ENCODE measurements around the gene CRIM1. TPM values are rescaled to one million over a fixed set of nuclear protein-coding genes. Genes with fewer than 3 reads are reported as not detected.

The CRIM1 gene
- total RNA-seq, 4 donors from 2014 or later, result 16.4 to 107 (median 29.9) TPM

DNA sequence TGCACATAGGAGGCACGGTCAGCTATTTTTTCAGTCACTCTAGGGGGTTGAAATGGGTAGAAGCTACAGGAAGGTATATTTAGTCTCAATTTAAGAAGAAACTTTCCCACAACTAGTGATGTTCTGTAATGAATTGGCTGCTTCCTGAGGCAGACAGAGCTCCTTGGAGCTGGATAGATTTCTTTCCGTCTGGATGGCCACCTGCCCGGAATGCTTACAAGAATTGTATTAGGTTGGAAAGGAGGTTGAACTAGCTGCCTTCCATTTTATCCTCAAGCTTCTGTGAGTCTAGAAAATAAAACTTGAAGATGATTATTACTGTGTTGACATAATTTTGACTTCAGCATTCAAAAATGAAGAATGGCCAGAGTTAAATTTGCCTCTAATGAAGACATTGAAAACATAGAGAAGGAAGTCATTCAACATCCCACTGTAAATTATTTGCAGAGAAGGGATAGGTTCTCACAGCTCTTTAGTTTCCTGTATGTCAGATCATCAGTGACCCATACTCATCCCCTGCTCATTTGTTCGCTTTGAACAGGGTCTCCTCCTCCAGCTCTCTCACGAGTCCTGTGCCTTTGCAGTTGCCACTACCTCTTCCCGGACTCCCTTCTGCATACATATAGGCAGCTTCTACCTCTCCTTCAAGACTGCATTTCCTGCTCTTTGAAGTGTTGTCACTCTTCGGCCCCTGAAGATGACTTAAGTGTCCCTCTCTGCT is 88.8 kb downstream of the CRIM1 start:
- peaks cover 0 to 61% (median 0%) of the 10 kb centered on the region in 3 donors for H3K36me3 ChIP-seq
- no peaks in the 10 kb centered on the region for H3K9me3 ChIP-seq
- H3K4me1 ChIP-seq, result peaks cover 0 to 53% (median 0%) of the 10 kb centered on the region in 3 donors
- no peak overlapping the region for H3K4me3 ChIP-seq
- peak overlapping the region in 2 of 4 donors; percentile 4 to 25 for H3K27ac ChIP-seq
- DNase-seq, result no peak
- intact Hi-C loops (cut with DNase I), result no loop called here
- TF ChIP-seq, protein P1, sequence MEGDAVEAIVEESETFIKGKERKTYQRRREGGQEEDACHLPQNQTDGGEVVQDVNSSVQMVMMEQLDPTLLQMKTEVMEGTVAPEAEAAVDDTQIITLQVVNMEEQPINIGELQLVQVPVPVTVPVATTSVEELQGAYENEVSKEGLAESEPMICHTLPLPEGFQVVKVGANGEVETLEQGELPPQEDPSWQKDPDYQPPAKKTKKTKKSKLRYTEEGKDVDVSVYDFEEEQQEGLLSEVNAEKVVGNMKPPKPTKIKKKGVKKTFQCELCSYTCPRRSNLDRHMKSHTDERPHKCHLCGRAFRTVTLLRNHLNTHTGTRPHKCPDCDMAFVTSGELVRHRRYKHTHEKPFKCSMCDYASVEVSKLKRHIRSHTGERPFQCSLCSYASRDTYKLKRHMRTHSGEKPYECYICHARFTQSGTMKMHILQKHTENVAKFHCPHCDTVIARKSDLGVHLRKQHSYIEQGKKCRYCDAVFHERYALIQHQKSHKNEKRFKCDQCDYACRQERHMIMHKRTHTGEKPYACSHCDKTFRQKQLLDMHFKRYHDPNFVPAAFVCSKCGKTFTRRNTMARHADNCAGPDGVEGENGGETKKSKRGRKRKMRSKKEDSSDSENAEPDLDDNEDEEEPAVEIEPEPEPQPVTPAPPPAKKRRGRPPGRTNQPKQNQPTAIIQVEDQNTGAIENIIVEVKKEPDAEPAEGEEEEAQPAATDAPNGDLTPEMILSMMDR (IDR thresholded peaks at IDR 0.05), result no peak
- no peaks in the 10 kb centered on the region for H3K27me3 ChIP-seq
- 79 to 86% methylated on average over 7 of the region's 7 CpGs for WGBS, 2 donors

DNA sequence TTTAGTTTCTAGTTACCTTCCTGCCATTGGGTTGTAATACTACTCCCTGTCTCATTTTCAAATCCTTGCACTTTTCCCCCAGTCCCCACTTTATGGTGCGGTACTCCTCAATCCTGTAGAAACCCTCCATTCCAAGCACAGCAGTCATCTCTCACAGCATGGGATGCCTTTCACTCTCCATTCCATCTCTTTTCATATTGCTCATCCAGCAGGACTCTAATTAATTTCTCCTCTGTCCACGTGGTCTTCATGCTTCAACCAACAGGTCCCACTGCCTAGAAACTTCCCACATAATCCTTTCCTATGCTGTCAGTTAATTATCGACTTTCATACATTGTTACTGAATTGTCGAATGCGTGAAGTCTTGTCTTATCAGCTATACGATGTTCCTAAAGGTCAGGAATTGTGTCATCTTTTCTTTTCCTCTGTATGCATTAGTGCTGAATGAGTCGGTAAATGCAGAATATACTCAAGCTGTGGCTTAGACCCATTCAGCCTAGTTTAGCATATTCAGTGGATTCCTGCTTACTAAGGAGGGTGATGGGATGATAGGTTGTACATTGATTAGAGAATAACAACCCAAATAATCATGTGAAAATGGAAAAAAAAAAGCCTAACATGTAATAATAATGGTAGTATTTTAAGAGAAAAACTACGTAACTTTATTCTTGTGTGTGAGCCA is 89.7 kb downstream of the CRIM1 start:
- Histone ChIP-seq H3K9me3 (no peaks in the 10 kb centered on the region), H3K27me3 (no peaks in the 10 kb centered on the region), H3K36me3 (peaks cover 0 to 63% (median 0%) of the 10 kb centered on the region in 3 donors), H3K4me3 (no peak overlapping the region), H3K27ac (peak overlapping the region in 1 of 4 donors; percentile 19), H3K4me1 (peaks cover 0 to 62% (median 3%) of the 10 kb centered on the region in 3 donors)
- DNase-seq, result no peak
- TF ChIP-seq POLR2A (IDR thresholded peaks at IDR 0.05), result no peak
- TF ChIP-seq, protein P1 (IDR thresholded peaks at IDR 0.05), result no peak
- intact Hi-C loops (cut with DNase I), result no loop called here
- WGBS, 2 donors, result 88 to 93% methylated on average over 8 of the region's 8 CpGs

DNA sequence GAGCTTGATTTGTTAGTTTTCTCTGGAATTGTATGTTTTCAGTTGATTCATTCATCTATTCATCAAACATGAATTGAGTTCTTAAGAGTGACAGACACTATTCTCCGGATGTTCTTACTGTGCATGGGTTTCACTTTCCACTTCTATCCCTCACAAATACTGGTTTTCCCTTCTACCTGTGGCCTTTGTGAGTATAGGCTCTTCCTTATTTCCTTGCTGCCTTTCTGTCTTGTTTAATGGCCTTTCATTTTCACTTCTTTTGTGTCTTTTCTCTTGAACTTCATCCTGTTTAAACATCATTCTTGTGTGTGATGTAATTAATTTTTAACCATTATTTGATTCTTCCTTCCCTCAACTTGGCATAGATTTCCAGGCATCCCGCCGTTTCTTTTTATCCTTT is 90.7 kb downstream of the CRIM1 start:
- Histone ChIP-seq H3K4me3 (no peak overlapping the region), H3K27me3 (no peaks in the 10 kb centered on the region), H3K36me3 (peaks cover 0 to 60% (median 0%) of the 10 kb centered on the region in 3 donors), H3K4me1 (peaks cover 0 to 62% (median 10%) of the 10 kb centered on the region in 3 donors), H3K27ac (peak overlapping the region in 2 of 4 donors; percentile 19 to 22), H3K9me3 (no peaks in the 10 kb centered on the region)
- DNase-seq, result no peak
- intact Hi-C loops (cut with DNase I), result no loop called here
- TF ChIP-seq, protein P1 (IDR thresholded peaks at IDR 0.05), result no peak
- TF ChIP-seq POLR2A (IDR thresholded peaks at IDR 0.05), result no peak
- 35 to 57% methylated on average over 3 of the region's 3 CpGs for WGBS, 2 donors

DNA sequence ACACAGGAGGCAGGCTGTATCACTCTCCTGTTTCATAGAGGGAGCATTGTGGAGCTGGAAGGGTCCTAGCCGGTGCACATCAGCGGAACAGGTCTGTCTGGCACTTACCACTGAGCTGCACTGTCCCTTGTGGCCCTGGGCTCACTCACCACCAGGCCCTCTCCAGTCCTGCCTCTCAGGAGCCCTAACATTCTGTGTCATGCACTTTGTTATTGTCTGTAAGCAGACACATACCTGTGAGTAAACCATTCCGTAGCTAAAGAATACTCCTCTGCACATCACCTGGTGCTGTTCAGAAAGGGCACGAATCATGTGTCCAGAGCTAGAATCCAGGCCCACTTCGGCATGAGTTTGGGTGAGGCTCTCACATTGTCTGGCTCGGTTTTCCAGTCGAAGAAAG is 93.6 kb downstream of the CRIM1 start:
- H3K9me3 ChIP-seq, result no peaks in the 10 kb centered on the region
- TF ChIP-seq, protein P1 (IDR thresholded peaks at IDR 0.05), result no peak
- TF ChIP-seq POLR2A (IDR thresholded peaks at IDR 0.05), result no peak
- no peak overlapping the region for H3K4me3 ChIP-seq
- peak overlapping the region in 3 of 4 donors; percentile 65 to 76 (median 70) for H3K27ac ChIP-seq
- H3K36me3 ChIP-seq, result peaks cover 0 to 40% (median 0%) of the 10 kb centered on the region in 3 donors
- intact Hi-C loops (cut with DNase I), result no loop called here
- H3K27me3 ChIP-seq, result no peaks in the 10 kb centered on the region
- H3K4me1 ChIP-seq, result peaks cover 0 to 63% (median 12%) of the 10 kb centered on the region in 3 donors
- DNase-seq, result no peak
- 80 to 93% methylated on average over 5 to 7 of the region's 7 CpGs for WGBS, 2 donors

DNA sequence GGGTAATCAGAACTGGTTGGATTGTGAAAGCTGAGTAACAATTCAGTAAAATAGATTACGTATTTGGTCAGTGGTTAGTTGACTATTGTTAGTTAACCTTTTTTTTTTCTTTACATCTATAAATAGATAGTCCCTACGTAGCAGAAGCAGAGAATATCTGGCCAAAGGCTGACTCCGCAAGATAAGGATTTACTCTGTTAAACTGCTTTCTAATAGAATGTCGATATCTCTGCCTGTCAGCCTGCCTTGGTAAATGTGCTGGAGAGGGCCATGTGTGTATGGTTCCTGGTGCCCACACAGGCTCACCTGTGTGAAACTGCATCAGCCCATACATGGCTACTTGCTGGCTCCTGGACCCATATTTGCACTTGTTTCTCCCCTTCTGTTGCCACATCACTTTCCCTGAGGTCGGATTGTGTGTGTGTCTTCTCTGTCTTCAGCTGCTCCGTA is 94.4 kb downstream of the CRIM1 start:
- H3K27ac ChIP-seq, result peak overlapping the region in 3 of 4 donors; percentile 70 to 78 (median 76)
- no peaks in the 10 kb centered on the region for H3K27me3 ChIP-seq
- H3K4me3 ChIP-seq, result no peak overlapping the region
- peaks cover 0 to 33% (median 0%) of the 10 kb centered on the region in 3 donors for H3K36me3 ChIP-seq
- H3K4me1 ChIP-seq, result peaks cover 0 to 69% (median 12%) of the 10 kb centered on the region in 3 donors
- no peak for DNase-seq
- TF ChIP-seq, protein P1 (IDR thresholded peaks at IDR 0.05), result no peak
- no peak for TF ChIP-seq POLR2A (IDR thresholded peaks at IDR 0.05)
- H3K9me3 ChIP-seq, result no peaks in the 10 kb centered on the region
- intact Hi-C loops (cut with DNase I), result loop anchor here (10.0 kb wide), 1 partner anchor 85 kb away; no protein-coding TSS in a partner anchor
- 67 to 79% methylated on average over 6 of the region's 6 CpGs for whole genome bisulfite sequencing, 2 donors
